ENCODE data around the gene CD247.

CD247 gene

GRCh38 chr1:167442142-167442848 lies 76.0 kb downstream of the CD247 start (continued):
- TF ChIP-seq ARNTL (CRISPR knock-in tag; IDR thresholded peaks at IDR 0.05; ENCODE audit: borderline replicate concordance, low read depth) (no peak), TSHZ2 (CRISPR knock-in tag; IDR thresholded peaks at IDR 0.05) (no peak), ZC3H10 (CRISPR knock-in tag; IDR thresholded peaks at IDR 0.05) (no peak), CREB5 (CRISPR knock-in tag; IDR thresholded peaks at IDR 0.05; ENCODE audit: low read depth) (no peak)

- TF ChIP-seq ZNF565 (CRISPR knock-in tag; conservative IDR thresholded peaks at IDR 0.05; ENCODE audit: low read depth) (no peak), TCF4 (CRISPR knock-in tag; IDR thresholded peaks at IDR 0.05; ENCODE audit: borderline replicate concordance) (no peak), ZFP30 (CRISPR knock-in tag; IDR thresholded peaks at IDR 0.05) (no peak), ESRRG (CRISPR knock-in tag; IDR thresholded peaks at IDR 0.05) (no peak), TOX (CRISPR knock-in tag; IDR thresholded peaks at IDR 0.05; ENCODE audit: borderline replicate concordance) (no peak), PPARA (CRISPR knock-in tag; IDR thresholded peaks at IDR 0.05; ENCODE audit: borderline replicate concordance) (no peak), ZNF8 (CRISPR knock-in tag; IDR thresholded peaks at IDR 0.05) (no peak), CSRNP3 (CRISPR knock-in tag; IDR thresholded peaks at IDR 0.05) (no peak), ZC3H10 (CRISPR knock-in tag; IDR thresholded peaks at IDR 0.05) (no peak), OSR1 (CRISPR knock-in tag; IDR thresholded peaks at IDR 0.05) (no peak), SNAI2 (CRISPR knock-in tag; IDR thresholded peaks at IDR 0.05) (no peak), ZNF70 (CRISPR knock-in tag; IDR thresholded peaks at IDR 0.05) (no peak)
These were observed 77.1 kb downstream of the CD247 start for GRCh38 chr1:167441222-167441621.

GRCh38 chr1:167440776-167441175 lies 77.6 kb downstream of the CD247 start:
- TF ChIP-seq TCF4 (CRISPR knock-in tag; IDR thresholded peaks at IDR 0.05; ENCODE audit: borderline replicate concordance), result no peak
- TF ChIP-seq ZFP3 (CRISPR knock-in tag; IDR thresholded peaks at IDR 0.05), result no peak
- no peak for TF ChIP-seq GLIS3 (CRISPR knock-in tag; IDR thresholded peaks at IDR 0.05)

More at GRCh38 chr1:167441222-167441621, 77.1 kb downstream of the CD247 start:
- ATAC-seq, result no peak

GRCh38 chr1:167440345-167440744 lies 78.0 kb downstream of the CD247 start:
- no peak for ATAC-seq
- TF ChIP-seq PPARA (CRISPR knock-in tag; IDR thresholded peaks at IDR 0.05; ENCODE audit: borderline replicate concordance) (no peak), OSR1 (CRISPR knock-in tag; IDR thresholded peaks at IDR 0.05) (no peak), TCF4 (CRISPR knock-in tag; IDR thresholded peaks at IDR 0.05; ENCODE audit: borderline replicate concordance) (no peak), ZNF70 (CRISPR knock-in tag; IDR thresholded peaks at IDR 0.05) (no peak), TOX (CRISPR knock-in tag; IDR thresholded peaks at IDR 0.05; ENCODE audit: borderline replicate concordance) (no peak), CSDC2 (CRISPR knock-in tag; IDR thresholded peaks at IDR 0.05) (no peak), SNAI2 (CRISPR knock-in tag; IDR thresholded peaks at IDR 0.05) (no peak), PATZ1 (CRISPR knock-in tag; IDR thresholded peaks at IDR 0.05; ENCODE audit: borderline replicate concordance) (no peak), ZNF565 (CRISPR knock-in tag; conservative IDR thresholded peaks at IDR 0.05; ENCODE audit: low read depth) (no peak), ZNF8 (CRISPR knock-in tag; IDR thresholded peaks at IDR 0.05) (no peak), GLIS3 (CRISPR knock-in tag; IDR thresholded peaks at IDR 0.05) (no peak)

More at GRCh38 chr1:167440776-167441175, 77.6 kb downstream of the CD247 start:
- no peak for ATAC-seq
